Lower leg skin (tissue), 3 donors: ENCODE results near the gene SF3A2.

Experiments
- CTCF ChIP-seq, 3 donors: fragments of 450-650 bp; IDR thresholded peaks; one replicate each; pipeline ENCODE4 v1.5.1; 2016; ENCODE audit warnings: antibody characterized with exemption in 3 of 3, mild to moderate bottlenecking in 3 of 3, moderate library complexity in 2 of 3
- POLR2A ChIP-seq, 2 donors: fragments of 450-650 bp; IDR thresholded peaks; one replicate each; pipeline ENCODE4 v1.6.1; 2016 to 2017; ENCODE audit warnings: antibody characterized with exemption in 2 of 2, mild to moderate bottlenecking in 1 of 2, moderate library complexity in 1 of 2

GRCh38 chr19:2230807-2231533 lies 5.7 kb upstream of the SF3A2 start:
- no peak for TF ChIP-seq CTCF (IDR thresholded peaks at IDR 0.05)
- TF ChIP-seq POLR2A (IDR thresholded peaks at IDR 0.05) = no peak
